NB4 (cell line): ENCODE results near the gene CENPW.

Experiments
- MYC ChIP-seq: IDR thresholded peaks from 2 replicates; pipeline ENCODE4 v1.6.1; 2011; ENCODE audit warnings: low read depth, low read length
- POLR2A ChIP-seq: IDR thresholded peaks from 2 replicates; pipeline ENCODE4 v1.6.1; 2011; ENCODE audit warnings: mild to moderate bottlenecking; ENCODE audit not compliant: insufficient read length; ENCODE audit errors: extremely low read depth
- TF ChIP-seq, protein P1 (sequence below): IDR thresholded peaks from one replicate; pipeline ENCODE4 v1.5.1; 2012; ENCODE audit warnings: low read depth, low read length

DNA sequence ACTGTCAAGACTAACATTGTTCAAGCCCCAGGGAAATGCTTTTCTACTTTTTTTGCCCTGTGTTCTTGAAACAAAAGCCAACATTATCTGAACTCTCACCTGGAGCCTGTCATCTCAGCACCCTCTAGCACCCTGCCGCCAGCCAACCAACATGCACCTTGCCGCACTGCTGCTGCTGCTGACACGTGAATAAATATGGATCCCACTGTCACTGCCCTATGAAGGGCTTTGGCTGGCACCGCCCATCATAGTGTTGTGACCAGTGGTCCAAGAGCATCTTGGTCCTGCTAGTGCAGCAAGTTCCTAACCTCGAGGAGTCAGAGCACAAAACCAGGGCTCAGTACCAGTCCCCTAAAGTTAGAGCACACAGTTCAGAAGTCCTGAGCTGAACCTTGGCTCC is 41.6 kb downstream of the CENPW start:
- TF ChIP-seq, protein P1, sequence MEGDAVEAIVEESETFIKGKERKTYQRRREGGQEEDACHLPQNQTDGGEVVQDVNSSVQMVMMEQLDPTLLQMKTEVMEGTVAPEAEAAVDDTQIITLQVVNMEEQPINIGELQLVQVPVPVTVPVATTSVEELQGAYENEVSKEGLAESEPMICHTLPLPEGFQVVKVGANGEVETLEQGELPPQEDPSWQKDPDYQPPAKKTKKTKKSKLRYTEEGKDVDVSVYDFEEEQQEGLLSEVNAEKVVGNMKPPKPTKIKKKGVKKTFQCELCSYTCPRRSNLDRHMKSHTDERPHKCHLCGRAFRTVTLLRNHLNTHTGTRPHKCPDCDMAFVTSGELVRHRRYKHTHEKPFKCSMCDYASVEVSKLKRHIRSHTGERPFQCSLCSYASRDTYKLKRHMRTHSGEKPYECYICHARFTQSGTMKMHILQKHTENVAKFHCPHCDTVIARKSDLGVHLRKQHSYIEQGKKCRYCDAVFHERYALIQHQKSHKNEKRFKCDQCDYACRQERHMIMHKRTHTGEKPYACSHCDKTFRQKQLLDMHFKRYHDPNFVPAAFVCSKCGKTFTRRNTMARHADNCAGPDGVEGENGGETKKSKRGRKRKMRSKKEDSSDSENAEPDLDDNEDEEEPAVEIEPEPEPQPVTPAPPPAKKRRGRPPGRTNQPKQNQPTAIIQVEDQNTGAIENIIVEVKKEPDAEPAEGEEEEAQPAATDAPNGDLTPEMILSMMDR, result no peak
- TF ChIP-seq MYC, result no peak
- TF ChIP-seq POLR2A, result no peak
